ENCODE data around the gene TRIM10.
A peak's percentile ranks its signal among the peaks of the same experiment; 100 is the strongest.
"Not testable (repeated sequence)": the region's sequence is repeated elsewhere in the genome, so short reads cannot be mapped to it uniquely, and the experiment has no call there.

The TRIM10 gene

DNA sequence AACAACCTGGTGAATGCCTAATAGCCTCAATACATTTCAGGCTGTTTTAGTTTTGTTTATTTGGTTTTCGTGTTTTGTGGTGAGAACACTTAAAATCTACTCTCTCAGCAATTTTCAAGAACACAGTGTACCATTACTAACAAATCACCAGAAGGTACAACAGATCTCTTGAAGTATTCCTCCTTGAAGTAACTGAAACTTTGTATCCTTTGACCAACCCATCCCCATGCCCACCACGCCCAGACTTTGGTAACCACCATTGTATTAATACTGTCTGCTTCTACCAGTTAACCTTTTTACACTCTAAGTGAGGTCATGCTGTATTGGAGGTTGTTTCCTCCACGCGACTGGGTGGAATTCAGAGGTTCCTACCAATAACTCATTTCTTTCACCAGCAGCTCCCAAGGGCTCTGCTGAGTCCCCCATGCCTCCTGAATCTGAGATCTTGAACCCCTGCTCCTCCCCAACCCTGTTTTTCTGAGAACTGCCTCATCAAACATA, 30.8 kb downstream of the TRIM10 start:
- no peak for DNase-seq

GRCh38 chr6:30129265-30130178, 31.5 kb downstream of the TRIM10 start:
- no peak for DNase-seq

- DNase-seq: peak in 1 of 56 donors; percentile 23
These were observed 33.5 kb downstream of the TRIM10 start for GRCh38 chr6:30127238-30128093.

DNA sequence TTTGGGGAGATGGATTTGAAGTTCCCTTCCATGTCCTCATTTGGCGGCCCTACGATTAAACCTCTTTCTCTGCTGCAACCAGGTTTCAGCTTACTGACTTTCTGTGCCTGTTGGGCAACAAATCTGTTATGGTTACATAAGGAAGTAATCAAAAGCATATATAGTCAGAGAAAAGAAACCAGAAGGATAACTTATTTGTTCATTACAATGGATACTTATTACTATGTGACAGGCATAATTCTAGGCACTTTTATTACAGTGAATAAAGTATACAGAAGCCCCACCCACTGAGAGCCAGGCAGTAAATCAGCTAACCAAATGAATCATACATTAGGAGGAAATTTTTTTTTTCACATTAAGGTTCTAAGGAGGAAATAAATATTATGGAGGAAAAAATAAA, 38.5 kb downstream of the TRIM10 start:
- no peak for DNase-seq

DNA sequence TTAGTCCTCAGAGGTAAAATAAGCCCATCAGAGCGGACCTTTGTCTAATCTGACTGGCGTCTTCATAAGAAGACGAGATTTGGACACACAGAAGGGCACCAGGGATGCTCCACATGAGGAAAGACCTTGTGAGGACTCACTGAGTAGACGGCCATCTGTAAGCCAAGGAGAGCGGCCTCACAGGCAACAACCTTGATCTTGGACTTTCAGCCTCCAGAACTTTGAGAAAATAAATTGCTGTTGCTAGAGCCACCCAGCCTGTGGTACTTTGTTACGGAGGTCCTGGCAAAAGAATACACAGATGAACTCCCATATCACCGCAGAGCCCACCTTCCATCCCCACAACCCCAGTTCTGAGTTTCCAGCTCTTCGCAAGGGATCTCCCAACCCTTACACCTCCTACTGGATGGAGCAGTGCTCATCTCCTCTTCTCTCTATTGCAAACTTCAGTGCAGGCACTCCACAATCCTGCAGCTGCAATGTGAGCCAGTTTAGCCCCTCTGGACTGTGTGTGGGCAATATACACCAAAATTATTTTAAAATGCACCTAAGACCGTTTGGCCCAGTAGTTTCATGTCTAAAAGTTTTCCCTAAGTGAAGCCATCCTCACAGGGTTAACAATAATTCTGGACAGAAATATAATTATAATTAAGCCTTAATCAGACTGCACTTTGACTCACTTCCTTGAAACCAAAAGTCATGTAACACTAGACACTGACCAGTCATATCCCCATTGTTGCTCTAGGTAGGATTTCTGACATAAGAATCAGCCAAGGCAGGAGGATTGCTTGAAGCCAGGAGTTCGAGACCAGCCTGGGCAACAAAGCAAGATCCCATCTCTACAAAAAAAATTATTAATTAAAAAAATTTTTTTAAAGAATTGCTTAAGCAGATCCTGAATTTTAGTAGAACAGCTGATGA, 39.3 kb downstream of the TRIM10 start:
- DNase-seq: no peak

DNA sequence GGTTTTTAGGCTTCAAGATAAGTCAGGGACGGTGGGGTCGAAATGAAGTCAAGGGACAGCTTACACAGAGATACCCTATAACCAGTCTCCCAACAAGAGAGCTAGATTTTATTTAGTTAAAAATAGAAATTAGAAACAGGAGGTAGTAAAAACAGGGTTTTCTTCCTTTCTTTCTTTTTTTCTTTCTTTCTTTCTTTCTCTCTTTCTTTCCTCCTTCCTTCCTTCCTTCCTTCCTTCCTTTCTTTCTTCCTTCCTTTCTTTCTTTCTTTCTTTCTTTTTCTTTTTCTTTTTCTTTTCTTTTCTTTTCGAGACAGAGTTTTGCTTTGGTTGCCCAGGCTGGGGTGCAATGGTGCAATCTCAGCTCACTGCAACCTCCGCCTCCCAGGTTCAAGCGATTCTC, 42.3 kb downstream of the TRIM10 start:
- DNase-seq: not testable (repeated sequence)

DNA sequence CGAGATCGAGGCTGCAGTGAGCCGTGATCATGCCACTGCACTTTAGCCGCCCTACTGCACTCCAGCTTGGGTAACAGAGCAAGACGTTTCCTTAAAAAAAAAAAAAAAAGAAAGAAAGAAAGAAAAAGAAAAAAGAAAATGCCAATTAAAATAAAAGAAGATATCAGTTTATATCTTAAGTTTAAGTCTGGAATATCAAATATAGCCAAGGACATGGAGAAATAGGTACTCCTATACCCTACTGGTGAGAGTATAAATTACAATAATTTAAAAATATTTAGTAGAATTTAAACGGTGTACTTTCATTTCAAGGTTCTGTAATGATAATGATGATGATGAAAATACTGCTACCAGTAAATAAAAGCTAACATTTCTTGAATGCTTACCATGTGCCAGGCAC, 44.3 kb downstream of the TRIM10 start:
- no peak for DNase-seq

DNA sequence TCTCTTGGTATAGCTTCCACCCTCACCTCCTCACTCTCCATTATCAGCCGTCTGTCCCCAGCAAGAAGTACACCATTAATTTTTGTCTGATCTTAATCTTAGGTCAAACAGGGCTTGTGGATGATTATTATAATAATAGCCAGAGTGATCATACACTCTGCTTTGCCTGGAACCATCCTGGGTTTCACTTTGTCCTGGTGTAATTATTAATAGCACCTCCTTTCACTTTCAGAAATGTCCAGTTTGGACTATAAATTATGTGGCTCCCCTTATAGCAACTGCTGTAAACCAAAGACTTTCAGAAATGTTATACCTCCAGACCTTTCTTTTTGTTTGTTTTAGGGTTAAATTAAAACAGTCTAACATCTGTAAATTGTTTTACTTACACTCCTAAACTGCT, 47.2 kb downstream of the TRIM10 start:
- DNase-seq: no peak

GRCh38 chr6:30113003-30113759, 47.8 kb downstream of the TRIM10 start, which contains the start of gene TRIM31:
TRIM31 (minus strand) TSS chr6:30113090; CDS start chr6:30112805, 285 bp downstream.
- no peak for DNase-seq

GRCh38 chr6:30112402-30112994, 48.5 kb downstream of the TRIM10 start:
- no peak for DNase-seq

- DNase-seq: no peak
These were observed 49.6 kb downstream of the TRIM10 start for GRCh38 chr6:30111266-30111856.

DNA sequence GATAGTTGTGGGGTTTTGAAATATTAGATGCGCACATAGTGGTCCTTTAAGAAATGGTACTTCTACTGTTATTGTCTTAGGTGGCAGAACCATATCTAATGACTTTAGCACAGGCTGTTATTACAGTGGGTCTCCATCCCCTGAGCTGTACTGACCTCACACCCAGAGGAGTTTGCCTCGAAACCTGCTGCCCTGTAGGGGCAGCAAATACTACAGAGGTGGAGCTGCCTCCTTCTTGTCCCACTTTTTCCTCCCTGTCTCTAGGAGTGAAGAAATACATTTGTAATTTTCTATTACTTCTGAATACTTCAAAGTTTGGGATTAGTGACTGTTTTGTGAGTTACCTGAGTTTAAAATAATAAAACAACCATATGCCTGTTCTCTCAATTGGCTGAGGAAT, 56.4 kb downstream of the TRIM10 start:
- no peak for DNase-seq

- DNase-seq: no peak
These were observed 57.2 kb downstream of the TRIM10 start for GRCh38 chr6:30103872-30104179.

GRCh38 chr6:30102970-30103871, 57.8 kb downstream of the TRIM10 start:
- peak in 52 of 56 donors; percentile 7 to 89 (median 62) for DNase-seq

DNA sequence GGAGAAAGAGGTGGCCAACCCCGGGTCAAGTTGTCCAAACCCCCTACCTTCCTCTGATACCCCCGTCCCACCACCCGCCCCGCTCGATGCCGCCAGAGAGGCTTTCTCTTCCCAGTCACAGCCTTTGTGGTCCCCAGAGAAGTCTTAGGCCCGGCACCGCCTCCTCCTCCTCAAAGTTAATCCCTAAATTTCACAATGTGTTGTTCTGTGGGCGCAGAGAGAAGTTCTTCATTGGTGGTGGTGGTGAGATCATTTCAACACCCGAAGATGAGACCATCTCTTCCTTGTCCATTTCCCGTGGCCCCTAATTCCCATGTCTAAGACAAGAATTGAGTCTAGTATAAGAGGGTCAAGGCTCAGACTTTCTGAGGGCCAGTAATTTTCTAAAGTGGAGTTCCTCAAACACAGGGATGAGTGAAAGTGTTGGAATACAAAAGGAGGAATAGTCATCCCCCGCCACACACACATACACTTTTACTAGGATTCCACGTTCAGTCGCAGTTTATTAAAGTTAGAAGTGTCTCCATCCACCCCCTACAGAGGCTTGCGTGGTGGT, 58.5 kb downstream of the TRIM10 start:
- peak in 4 of 56 donors; percentile 1 to 40 (median 19) for DNase-seq

Measured in nucleus accumbens (tissue), 56 donors.